ENCODE measurements around the gene CCDC24. TPM values are rescaled to one million over a fixed set of nuclear protein-coding genes. Genes with fewer than 3 reads are reported as not detected.

The CCDC24 gene
- total and polyA plus RNA-seq, 2 donors (not counting 3 experiments of a cell fraction or from before 2014, with no cell fraction given), result 2.2 to 3.1 TPM

DNA sequence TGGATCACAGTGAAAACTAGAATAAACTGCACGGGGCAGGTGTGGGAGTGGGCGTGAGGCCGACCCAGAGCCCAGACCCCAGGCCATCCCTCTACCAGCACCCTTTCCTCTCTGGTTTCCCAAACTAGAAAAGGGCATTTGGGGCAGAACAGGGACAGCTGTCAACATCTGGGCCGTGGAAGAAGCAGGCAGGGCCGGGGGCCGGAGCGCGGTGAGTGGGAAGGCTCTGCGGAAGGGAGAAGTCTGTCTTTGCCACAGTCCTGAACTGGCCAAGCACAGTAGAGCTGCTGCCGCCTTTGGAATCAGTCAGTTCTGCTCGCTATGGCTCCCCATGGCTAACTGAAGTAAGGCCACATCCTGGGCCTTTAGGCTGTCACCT, 6.6 kb downstream of the CCDC24 start:
- Histone ChIP-seq H3K4me1 (ENCODE audit: control insufficient read depth, extremely low read depth, insufficient read depth, low read length) (no peaks in the 10 kb centered on the region), H3K9ac (replicated peaks; ENCODE audit: extremely low read depth, insufficient read depth, low read length) (no peak overlapping the region), H3K9me1 (replicated peaks; ENCODE audit: control insufficient read depth, extremely low read depth, insufficient read depth, low read length) (no peaks in the 10 kb centered on the region), H3K79me2 (ENCODE audit: control insufficient read depth, insufficient read depth, low read length) (no peaks in the 10 kb centered on the region), H3K4me2 (ENCODE audit: insufficient read depth, low read length) (no peak overlapping the region), H3K9me3 (replicated peaks; ENCODE audit: control insufficient read depth, insufficient read depth, low read length) (no peaks in the 10 kb centered on the region), H2AFZ (ENCODE audit: low read depth, low read length) (no peak overlapping the region), H4K20me1 (replicated peaks; ENCODE audit: control insufficient read depth, extremely low read depth, insufficient read depth, low read length) (no peaks in the 10 kb centered on the region), H3K27ac (ENCODE audit: insufficient read depth, low read depth, low read length) (no peak overlapping the region), H3K36me3 (ENCODE audit: control insufficient read depth in 2 of 2, extremely low read depth in 1 of 2, insufficient read depth in 2 of 2, low read length in 2 of 2) (no peaks in the 10 kb centered on the region), H3K4me3 (replicated peaks in 1 of 3; ENCODE audit: insufficient read depth in 1 of 3, low read depth in 1 of 3, low read length in 3 of 3) (no peak overlapping the region), H3K27me3 (ENCODE audit: control insufficient read depth in 2 of 2, insufficient read depth in 2 of 2, low read length in 2 of 2) (no peaks in the 10 kb centered on the region)
- no peak for DNase-seq (ENCODE audit: low read depth, low spot score)
- no TSS peak for BruUV-seq (replicated peaks)
- TF ChIP-seq FOS (IDR thresholded peaks at IDR 0.05; ENCODE audit: borderline replicate concordance, insufficient read depth, low read length), result no peak
- TF ChIP-seq JUN (IDR thresholded peaks at IDR 0.05; ENCODE audit: borderline replicate concordance, insufficient read depth, insufficient read length, low read depth), result no peak
- TF ChIP-seq, protein P1, sequence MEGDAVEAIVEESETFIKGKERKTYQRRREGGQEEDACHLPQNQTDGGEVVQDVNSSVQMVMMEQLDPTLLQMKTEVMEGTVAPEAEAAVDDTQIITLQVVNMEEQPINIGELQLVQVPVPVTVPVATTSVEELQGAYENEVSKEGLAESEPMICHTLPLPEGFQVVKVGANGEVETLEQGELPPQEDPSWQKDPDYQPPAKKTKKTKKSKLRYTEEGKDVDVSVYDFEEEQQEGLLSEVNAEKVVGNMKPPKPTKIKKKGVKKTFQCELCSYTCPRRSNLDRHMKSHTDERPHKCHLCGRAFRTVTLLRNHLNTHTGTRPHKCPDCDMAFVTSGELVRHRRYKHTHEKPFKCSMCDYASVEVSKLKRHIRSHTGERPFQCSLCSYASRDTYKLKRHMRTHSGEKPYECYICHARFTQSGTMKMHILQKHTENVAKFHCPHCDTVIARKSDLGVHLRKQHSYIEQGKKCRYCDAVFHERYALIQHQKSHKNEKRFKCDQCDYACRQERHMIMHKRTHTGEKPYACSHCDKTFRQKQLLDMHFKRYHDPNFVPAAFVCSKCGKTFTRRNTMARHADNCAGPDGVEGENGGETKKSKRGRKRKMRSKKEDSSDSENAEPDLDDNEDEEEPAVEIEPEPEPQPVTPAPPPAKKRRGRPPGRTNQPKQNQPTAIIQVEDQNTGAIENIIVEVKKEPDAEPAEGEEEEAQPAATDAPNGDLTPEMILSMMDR (IDR thresholded peaks at IDR 0.05; ENCODE audit: extremely low read depth in 1 of 2, insufficient read depth in 1 of 2, low read depth in 1 of 2, low read length in 2 of 2), result no peak
- TF ChIP-seq, protein P2, sequence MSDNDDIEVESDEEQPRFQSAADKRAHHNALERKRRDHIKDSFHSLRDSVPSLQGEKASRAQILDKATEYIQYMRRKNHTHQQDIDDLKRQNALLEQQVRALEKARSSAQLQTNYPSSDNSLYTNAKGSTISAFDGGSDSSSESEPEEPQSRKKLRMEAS (IDR thresholded peaks at IDR 0.05; ENCODE audit: insufficient read depth, insufficient read length), result no peak
- dilution Hi-C loops (cut with MboI; ENCODE audit: extremely low pct_ligation_motif_present, low sequenced_read_pairs) (no loop called here), intact Hi-C loops (cut with micrococcal nuclease) (no loop called here)
- ChIA-PET POLR2A (no interaction called here), CTCF (interaction anchor here (1.5 to 1.6 kb wide), 2 partner anchors 10 to 235 kb away, joined by 4 to 5 read pairs; no protein-coding TSS in a partner anchor)
- FAIRE-seq, result no peak

DNA sequence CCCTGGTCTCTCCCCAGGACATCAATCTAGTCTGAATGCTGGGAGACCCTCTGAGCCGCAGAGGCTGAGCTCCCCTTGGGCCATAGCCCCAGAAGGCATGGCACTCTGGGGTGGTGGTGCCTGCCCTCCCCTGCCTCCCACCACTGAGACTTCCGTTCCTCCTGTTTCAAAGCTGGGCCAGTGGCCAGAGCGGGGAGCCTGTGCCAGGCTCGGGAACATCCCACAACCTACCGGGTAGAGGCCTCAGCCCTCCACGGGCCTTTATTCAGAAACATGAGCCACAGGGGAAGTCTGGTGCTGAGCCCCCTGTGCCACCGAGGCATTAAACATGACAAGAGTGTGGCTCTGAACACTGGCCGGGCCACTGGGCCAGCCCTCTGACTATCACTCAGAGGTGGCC, 8.1 kb downstream of the CCDC24 start:
- no peak overlapping the region for H3K27ac ChIP-seq (ENCODE audit: insufficient read depth, low read depth, low read length)
- dilution Hi-C loops (cut with MboI; ENCODE audit: extremely low pct_ligation_motif_present, low sequenced_read_pairs) (no loop called here), intact Hi-C loops (cut with micrococcal nuclease) (no loop called here)
- H3K4me1 ChIP-seq (ENCODE audit: control insufficient read depth, extremely low read depth, insufficient read depth, low read length), result no peaks in the 10 kb centered on the region
- no peak overlapping the region for H2AFZ ChIP-seq (ENCODE audit: low read depth, low read length)
- no TSS peak for BruUV-seq (replicated peaks)
- no peaks in the 10 kb centered on the region for H3K36me3 ChIP-seq (ENCODE audit: control insufficient read depth in 2 of 2, extremely low read depth in 1 of 2, insufficient read depth in 2 of 2, low read length in 2 of 2)
- H3K9me3 ChIP-seq (replicated peaks; ENCODE audit: control insufficient read depth, insufficient read depth, low read length), result no peaks in the 10 kb centered on the region
- H3K4me3 ChIP-seq (replicated peaks in 1 of 3; ENCODE audit: insufficient read depth in 1 of 3, low read depth in 1 of 3, low read length in 3 of 3), result no peak overlapping the region
- H3K4me2 ChIP-seq (ENCODE audit: insufficient read depth, low read length), result no peak overlapping the region
- H3K9me1 ChIP-seq (replicated peaks; ENCODE audit: control insufficient read depth, extremely low read depth, insufficient read depth, low read length), result no peaks in the 10 kb centered on the region
- H3K79me2 ChIP-seq (ENCODE audit: control insufficient read depth, insufficient read depth, low read length), result no peaks in the 10 kb centered on the region
- ChIA-PET POLR2A (no interaction called here), CTCF (interaction anchor here (0.9 to 4.5 kb wide), 5 partner anchors 12 to 236 kb away, joined by 3 to 21 read pairs (median 4); no protein-coding TSS in a partner anchor)
- no peak overlapping the region for H3K9ac ChIP-seq (replicated peaks; ENCODE audit: extremely low read depth, insufficient read depth, low read length)
- DNase-seq (ENCODE audit: low read depth, low spot score), result no peak
- no peak for FAIRE-seq
- no peaks in the 10 kb centered on the region for H3K27me3 ChIP-seq (ENCODE audit: control insufficient read depth in 2 of 2, insufficient read depth in 2 of 2, low read length in 2 of 2)
- no peaks in the 10 kb centered on the region for H4K20me1 ChIP-seq (replicated peaks; ENCODE audit: control insufficient read depth, extremely low read depth, insufficient read depth, low read length)
- TF ChIP-seq EZH2 (IDR thresholded peaks at IDR 0.05; ENCODE audit: borderline replicate concordance, low read depth, low read length, severe bottlenecking), result no peak
- no peak for TF ChIP-seq FOS (IDR thresholded peaks at IDR 0.05; ENCODE audit: borderline replicate concordance, insufficient read depth, low read length)
- TF ChIP-seq GATA2 (IDR thresholded peaks at IDR 0.05; ENCODE audit: insufficient read depth, insufficient read length, low read depth, low read length), result no peak
- TF ChIP-seq, protein P1 (IDR thresholded peaks at IDR 0.05; ENCODE audit: extremely low read depth in 1 of 2, insufficient read depth in 1 of 2, low read depth in 1 of 2, low read length in 2 of 2), result no peak
- no peak for TF ChIP-seq JUN (IDR thresholded peaks at IDR 0.05; ENCODE audit: borderline replicate concordance, insufficient read depth, insufficient read length, low read depth)

Data from endothelial cell of umbilical vein (primary cell).